Heart left ventricle (tissue), 16 donors: Measurements from ENCODE around the gene ITPK1. TPM values are rescaled to one million over a fixed set of nuclear protein-coding genes. Genes with fewer than 3 reads are reported as not detected.
A peak's percentile ranks its signal among the peaks of the same experiment; 100 is the strongest.

ENCODE experiments used
- ATAC-seq, 4 donors: fragments of 200-7000 bp; cut with Tn5 transposase; one replicate each; pipeline ENCODE4 v1.9.1; 2020 to 2022; ENCODE audit warnings: moderate library complexity in 4 of 4, mild to moderate bottlenecking in 3 of 4, moderate number of reproducible peaks in 1 of 4
- DNase-seq, 5 donors: peaks; one replicate each; pipeline ENCODE4 v3.0.0-alpha.2; 2020
- H3K27ac ChIP-seq, 12 donors: fragments of 200-600 bp; sonication (generic) in 4 of 12; one replicate each; pipeline versions ENCODE4 v1.5.0 to v1.8.0; 2016 to 2022; ENCODE audit warnings: mild to moderate bottlenecking in 2 of 12
- H3K27me3 ChIP-seq, 9 donors: fragments of 200-600 bp; sonication (generic) in 2 of 9; one replicate each; pipeline versions ENCODE4 v1.5.1 to v1.8.0; 2016 to 2022; ENCODE audit warnings: mild to moderate bottlenecking in 3 of 9
- H3K36me3 ChIP-seq, 9 donors: fragments of 200-600 bp; sonication (generic) in 2 of 9; one replicate each; pipeline versions ENCODE4 v1.5.0 to v1.8.0; 2018 to 2022; ENCODE audit warnings: mild to moderate bottlenecking in 2 of 9
- H3K4me1 ChIP-seq, 12 donors: fragments of 200-600 bp; sonication (generic) in 4 of 12; one replicate each; pipeline versions ENCODE4 v1.5.0 to v1.8.0; 2016 to 2022; ENCODE audit warnings: mild to moderate bottlenecking in 3 of 12
- H3K4me3 ChIP-seq, 12 donors: fragments of 200-600 bp; sonication (generic) in 4 of 12; one replicate each; pipeline versions ENCODE4 v1.5.0 to v1.8.0; 2017 to 2022; ENCODE audit warnings: mild to moderate bottlenecking in 9 of 12, moderate library complexity in 4 of 12
- H3K9me3 ChIP-seq, 12 donors: fragments of 200-600 bp; sonication (generic) in 4 of 12; one replicate each; pipeline versions ENCODE4 v1.5.0 to v1.8.0; 2016 to 2022; ENCODE audit warnings: mild to moderate bottlenecking in 1 of 12
- POLR2A ChIP-seq, 2 donors: fragments of 450-650 bp; IDR thresholded peaks; one replicate each; pipeline ENCODE4 v1.6.1; 2017; ENCODE audit warnings: antibody characterized with exemption in 2 of 2, mild to moderate bottlenecking in 2 of 2, moderate library complexity in 2 of 2
- WGBS, 4 donors: extraction: QIAGEN DNeasy Blood & Tissue Kit in 2 of 4; methylation state at CpG; one replicate each; pipeline versions ENCODE4 v1.1.5 to v1.1.7; 2013 to 2018; 5-methylcytosine and 5-hydroxymethylcytosine counted together
- intact Hi-C, 10 donors: fragments of 100-400 bp; cut with DNase I; formaldehyde crosslinking; loops; one replicate each; pipeline versions ENCODE4 v1.11.1 to v1.14.2; 2022
- polyA plus RNA-seq, 2 donors: library from polyadenylated mRNA; stranded (reverse); fragments of 200-250 nt; gene quantifications; one replicate each; pipeline ENCODE4 v1.2.3, GENCODE V29; 2013
- total RNA-seq, 9 donors: library from RNA; depleted of rRNA in 2 of 9; stranded (reverse); fragments of >200 nt in 2 of 9; fragmentation: NEBNext Ultra II Directional in 3 of 9; extraction: Animal tissue kit (Norgen Biotek cat#: 25700) in 3 of 9; gene quantifications; one replicate each; pipeline versions ENCODE4 v1.1.0 to v1.2.4, GENCODE V29; 2016 to 2023
- TF ChIP-seq, protein P1 (sequence below), 12 donors: fragments of 200-600 bp; sonication (generic) in 4 of 12; IDR thresholded peaks; one replicate each; pipeline versions ENCODE4 v1.5.0 to v1.8.0; 2018 to 2022; ENCODE audit warnings: antibody characterized with exemption in 12 of 12, mild to moderate bottlenecking in 5 of 12
- donor health status: ischemic (EF 13 %, LVEDD 7.1; RV severe dilation, severe dysfunction).
- donor health status: healthy with polysubstance abuse.
- donor health status: DM: no; HTN: yes; CAD: no.
- donor health status: DM: no; HTN: no; CAD: no.
- donor health status: ischemic (EF 25% LVEDD 6.9; RV normal size, moderate dysfunction).
- donor health status: ischemic (EF 25% LVEDD 5.7; RV mildly dilated, moderate dysfunction).
- donor health status: healthy.
- donor health status: DM: yes; HTN: yes; CAD: no.
- donor health status: ischemic (EF 35%, LVEDD 5.7; RV mildly dilated, moderate dysfunction).
- donor health status: nonischemic (EF 11% LVEDD 7.7; RV severe dilation, severe dysfunction).
- donor health status: DM: yes; HTN: yes; CAD: no.
- donor health status: PGD.
- donor health status: ischemic (EF 29% LVEDD 5.4; RV normal size, mild dysfunction).
- donor health status: nonischemic (EF 23%, LVEDD 6.1; RV moderate dilation, normal function).

The ITPK1 gene
- total and polyA plus RNA-seq, 11 donors = 44.5 to 158 (median 91.0) TPM

DNA sequence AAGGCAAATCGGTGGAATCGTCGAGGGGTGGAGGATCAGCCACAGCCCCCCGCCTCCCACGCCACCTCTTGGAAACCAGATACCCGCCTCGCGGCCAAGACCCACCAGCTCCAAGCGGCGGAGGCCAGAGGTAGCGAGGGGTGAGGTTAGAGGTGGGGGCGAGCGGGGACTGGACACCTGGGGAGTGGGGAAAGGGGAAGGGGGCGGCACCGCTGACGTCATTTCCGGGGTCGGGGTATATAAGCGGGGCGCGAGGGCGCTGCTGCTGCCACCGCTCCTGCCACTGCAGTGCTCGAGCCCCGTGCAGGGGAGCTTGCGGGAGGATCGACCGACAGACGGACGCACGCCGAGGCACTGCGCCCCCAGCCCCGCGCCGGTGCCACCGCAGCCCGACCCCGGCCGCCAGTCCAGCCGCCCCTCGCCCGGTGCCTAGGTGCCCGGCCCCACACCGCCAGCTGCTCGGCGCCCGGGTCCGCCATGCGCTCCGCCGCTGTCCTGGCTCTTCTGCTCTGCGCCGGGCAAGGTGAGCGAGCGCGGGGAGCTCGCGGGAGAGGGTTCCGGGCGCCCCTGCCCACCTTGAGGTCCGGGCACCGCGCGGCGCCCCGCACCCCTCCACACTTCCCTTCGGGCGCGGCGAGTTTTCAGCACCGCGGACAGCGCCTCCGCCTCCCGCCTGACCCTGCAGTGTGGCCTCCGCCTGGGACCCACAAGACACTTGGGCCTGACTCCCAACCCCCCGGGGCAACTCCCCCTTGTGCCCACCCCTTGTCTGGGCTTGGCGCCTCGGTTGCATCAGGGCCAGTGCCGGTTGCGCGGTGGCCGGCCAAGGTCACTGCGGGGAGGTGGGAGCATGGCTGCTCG is 192.6 kb downstream of the ITPK1 start, which contains the start of gene CHGA:
Gene CHGA, plus strand, starts transcription at position 268 of the 861 bp plus-strand sequence. Its CDS starts 210 bp downstream, at position 478.
- peaks cover 7 to 43% (median 12%) of the 10 kb centered on the region in 9 donors for H3K27me3 ChIP-seq
- 2 to 11% (median 6%) methylated on average over 57 to 86 of the region's 86 CpGs for WGBS, 4 donors
- peaks cover 0 to 8% (median 0%) of the 10 kb centered on the region in 12 donors for H3K4me1 ChIP-seq
- H3K27ac ChIP-seq = no peak within 1 kb of the TSS
- no peaks in the 10 kb centered on the region for H3K9me3 ChIP-seq
- H3K36me3 ChIP-seq = no peaks in the 10 kb centered on the region
- ATAC-seq (peak; percentile 68 to 90 (median 78)), DNase-seq (peak; percentile 42 to 81 (median 61))
- intact Hi-C loops = no loop called here
- TF ChIP-seq, protein P1, sequence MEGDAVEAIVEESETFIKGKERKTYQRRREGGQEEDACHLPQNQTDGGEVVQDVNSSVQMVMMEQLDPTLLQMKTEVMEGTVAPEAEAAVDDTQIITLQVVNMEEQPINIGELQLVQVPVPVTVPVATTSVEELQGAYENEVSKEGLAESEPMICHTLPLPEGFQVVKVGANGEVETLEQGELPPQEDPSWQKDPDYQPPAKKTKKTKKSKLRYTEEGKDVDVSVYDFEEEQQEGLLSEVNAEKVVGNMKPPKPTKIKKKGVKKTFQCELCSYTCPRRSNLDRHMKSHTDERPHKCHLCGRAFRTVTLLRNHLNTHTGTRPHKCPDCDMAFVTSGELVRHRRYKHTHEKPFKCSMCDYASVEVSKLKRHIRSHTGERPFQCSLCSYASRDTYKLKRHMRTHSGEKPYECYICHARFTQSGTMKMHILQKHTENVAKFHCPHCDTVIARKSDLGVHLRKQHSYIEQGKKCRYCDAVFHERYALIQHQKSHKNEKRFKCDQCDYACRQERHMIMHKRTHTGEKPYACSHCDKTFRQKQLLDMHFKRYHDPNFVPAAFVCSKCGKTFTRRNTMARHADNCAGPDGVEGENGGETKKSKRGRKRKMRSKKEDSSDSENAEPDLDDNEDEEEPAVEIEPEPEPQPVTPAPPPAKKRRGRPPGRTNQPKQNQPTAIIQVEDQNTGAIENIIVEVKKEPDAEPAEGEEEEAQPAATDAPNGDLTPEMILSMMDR (IDR thresholded peaks at IDR 0.05) = no peak
- TF ChIP-seq POLR2A (IDR thresholded peaks at IDR 0.05) = no peak
- H3K4me3 ChIP-seq = no peak within 1 kb of the TSS

DNA sequence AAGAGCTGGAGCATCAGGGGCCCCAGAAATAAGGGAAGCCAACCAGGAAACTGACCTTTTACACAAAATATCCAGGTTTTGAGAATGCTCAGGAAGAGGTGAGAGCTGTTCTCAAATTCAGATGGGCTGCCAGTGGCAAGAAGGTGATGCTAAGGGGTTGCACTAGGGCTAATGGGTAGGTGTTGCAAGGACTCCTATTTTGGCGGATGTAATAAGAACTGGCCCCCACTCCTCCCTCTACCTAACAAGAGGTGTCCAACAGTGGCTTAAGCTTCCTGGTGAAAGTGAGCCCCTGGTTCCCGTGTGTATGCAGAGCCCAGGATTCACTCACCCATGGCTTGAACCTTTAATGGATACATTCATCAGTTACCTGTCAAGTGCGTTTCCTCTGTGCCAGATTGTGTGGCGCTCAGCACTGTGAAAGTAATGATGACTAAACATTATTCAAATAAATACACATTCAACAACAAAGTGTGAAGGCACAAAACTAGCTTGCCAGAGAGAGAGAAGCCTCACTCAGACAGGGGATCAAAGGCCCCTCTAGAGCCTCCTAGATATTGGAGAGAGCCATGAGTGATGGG is 193.5 kb downstream of the ITPK1 start:
- Histone ChIP-seq H3K4me3 (no peak overlapping the region), H3K36me3 (no peaks in the 10 kb centered on the region), H3K9me3 (no peaks in the 10 kb centered on the region), H3K4me1 (peaks cover 0 to 8% (median 0%) of the 10 kb centered on the region in 12 donors), H3K27me3 (peaks cover 7 to 51% (median 12%) of the 10 kb centered on the region in 9 donors), H3K27ac (no peak overlapping the region)
- intact Hi-C loops = no loop called here
- DNase-seq (no peak), ATAC-seq (no peak)
- TF ChIP-seq POLR2A (IDR thresholded peaks at IDR 0.05) = no peak
- TF ChIP-seq, protein P1 (IDR thresholded peaks at IDR 0.05) = no peak
- 63 to 74% (median 73%) methylated on average over 4 of the region's 4 CpGs for WGBS, 4 donors

DNA sequence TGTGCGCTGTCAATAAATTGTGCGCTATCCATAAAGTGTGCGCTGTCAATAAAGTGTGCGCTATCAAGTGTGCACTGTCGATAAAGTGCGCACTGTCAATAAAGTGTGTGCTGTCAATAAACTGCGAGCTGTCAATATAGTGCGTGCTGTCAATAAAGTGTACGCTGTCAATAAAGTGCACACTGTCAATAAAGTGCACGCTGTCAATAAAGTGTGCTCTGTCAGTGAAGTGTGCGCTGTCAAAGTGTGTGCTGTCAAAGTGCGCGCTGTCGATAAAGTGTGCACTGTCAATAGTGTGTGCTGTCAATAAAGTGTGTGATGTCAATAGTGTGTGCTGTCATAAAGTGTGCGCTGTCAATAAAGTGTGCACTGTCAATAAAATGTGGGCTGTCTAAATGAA is 195.7 kb downstream of the ITPK1 start:
- Histone ChIP-seq H3K4me3 (no peak overlapping the region), H3K9me3 (no peaks in the 10 kb centered on the region), H3K36me3 (no peaks in the 10 kb centered on the region), H3K4me1 (peaks cover 0 to 8% (median 0%) of the 10 kb centered on the region in 12 donors), H3K27me3 (peaks cover 7 to 54% (median 12%) of the 10 kb centered on the region in 9 donors), H3K27ac (no peak overlapping the region)
- intact Hi-C loops = no loop called here
- WGBS, 4 donors = 94 to 97% (median 95%) methylated on average over 15 of the region's 15 CpGs
- DNase-seq = no peak
- no peak for TF ChIP-seq POLR2A (IDR thresholded peaks at IDR 0.05)
- TF ChIP-seq, protein P1 (IDR thresholded peaks at IDR 0.05) = no peak
- no peak for ATAC-seq

DNA sequence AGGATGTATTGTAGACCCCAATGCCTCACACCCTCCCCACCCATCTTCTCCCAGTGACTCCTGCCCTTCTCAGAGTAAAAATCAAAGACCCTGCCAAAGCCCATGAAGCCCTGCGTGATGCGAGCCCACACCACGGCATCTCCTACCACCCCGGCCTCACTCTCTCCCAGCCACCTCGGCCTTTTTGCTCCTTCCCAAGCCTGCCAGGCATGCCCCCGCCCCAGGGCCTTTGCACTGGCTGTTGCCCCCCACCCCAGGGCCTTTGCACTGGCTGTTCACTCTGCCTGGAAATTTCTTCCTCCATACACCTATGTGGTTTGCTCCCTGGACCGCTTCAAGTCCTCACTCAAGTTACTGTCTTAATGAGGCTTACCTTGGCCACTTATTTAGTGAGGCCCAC is 197.8 kb downstream of the ITPK1 start:
- TF ChIP-seq, protein P1 (IDR thresholded peaks at IDR 0.05) = no peak
- TF ChIP-seq POLR2A (IDR thresholded peaks at IDR 0.05) = no peak
- DNase-seq = no peak
- peaks cover 0 to 2% (median 0%) of the 10 kb centered on the region in 12 donors for H3K4me1 ChIP-seq
- no peak overlapping the region for H3K4me3 ChIP-seq
- no peaks in the 10 kb centered on the region for H3K9me3 ChIP-seq
- no peak overlapping the region for H3K27ac ChIP-seq
- no peak for ATAC-seq
- 70 to 74% (median 74%) methylated on average over 7 of the region's 7 CpGs for WGBS, 4 donors
- H3K27me3 ChIP-seq = peaks cover 1 to 41% (median 7%) of the 10 kb centered on the region in 9 donors
- H3K36me3 ChIP-seq = no peaks in the 10 kb centered on the region
- intact Hi-C loops = no loop called here
